ENCODE data around the gene EDA.
"Not testable (repeated sequence)": the region's sequence is repeated elsewhere in the genome, so short reads cannot be mapped to it uniquely, and the experiment has no call there.

Gene EDA

DNA sequence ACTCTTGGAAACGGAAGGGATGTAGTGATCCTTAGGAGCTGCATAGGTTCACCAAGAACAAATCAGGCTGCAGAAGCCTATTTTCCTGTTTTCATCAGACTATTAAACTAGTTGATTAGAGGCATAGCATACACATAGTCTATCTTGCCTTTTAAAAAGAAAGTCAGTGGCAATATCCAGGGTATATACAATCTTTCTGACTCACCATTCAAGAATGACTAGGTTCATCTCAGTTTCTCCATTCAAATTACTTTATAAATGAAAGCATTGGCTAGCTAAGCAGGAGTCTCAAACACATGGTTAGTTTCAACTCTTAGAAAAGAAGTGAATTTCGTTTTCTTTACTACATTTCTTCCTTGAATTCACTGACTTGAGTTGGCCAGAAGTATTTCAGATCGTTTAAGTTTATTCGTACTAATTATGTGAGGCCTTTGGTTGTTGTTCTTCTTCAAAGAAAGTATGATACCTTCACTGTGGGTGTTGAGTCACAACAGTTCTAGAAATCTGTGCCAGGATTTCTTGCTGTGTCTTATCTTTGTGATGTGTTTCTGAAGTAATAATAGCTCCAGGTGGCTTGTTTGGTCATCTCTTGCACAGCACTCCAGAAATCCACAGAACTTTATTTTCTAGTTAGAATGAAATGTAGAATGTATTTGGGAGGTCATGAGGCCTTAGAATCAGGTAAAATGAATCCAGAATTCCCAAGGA, 345.6 kb downstream of the EDA start:
- DNase-seq, result no peak

- DNase-seq, result no peak
Measured at GRCh38 chrX:69968950-69969349, 353.0 kb downstream of the EDA start.

GRCh38 chrX:69969460-69969859, 353.5 kb downstream of the EDA start:
- DNase-seq, result no peak

DNA sequence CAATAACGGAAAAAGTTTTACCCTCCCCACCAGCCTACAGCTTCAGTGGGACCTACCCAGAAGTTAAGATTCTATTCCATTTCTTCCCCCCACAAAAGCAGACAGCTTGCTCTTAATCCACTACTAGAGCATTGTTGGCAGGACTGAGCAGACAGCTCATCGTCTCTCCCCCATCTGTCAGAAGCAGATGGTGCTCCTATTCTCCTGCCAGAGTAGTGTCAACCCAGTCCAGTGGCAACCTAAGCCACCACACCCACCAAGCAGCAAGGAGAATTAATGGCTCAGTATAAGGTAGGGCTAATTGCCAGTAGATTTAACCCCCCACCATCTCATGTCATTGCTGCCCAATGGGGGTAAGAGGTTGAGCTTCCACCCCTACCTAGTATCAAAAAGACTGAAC, 371.8 kb downstream of the EDA start:
- DNase-seq, result no peak

DNA sequence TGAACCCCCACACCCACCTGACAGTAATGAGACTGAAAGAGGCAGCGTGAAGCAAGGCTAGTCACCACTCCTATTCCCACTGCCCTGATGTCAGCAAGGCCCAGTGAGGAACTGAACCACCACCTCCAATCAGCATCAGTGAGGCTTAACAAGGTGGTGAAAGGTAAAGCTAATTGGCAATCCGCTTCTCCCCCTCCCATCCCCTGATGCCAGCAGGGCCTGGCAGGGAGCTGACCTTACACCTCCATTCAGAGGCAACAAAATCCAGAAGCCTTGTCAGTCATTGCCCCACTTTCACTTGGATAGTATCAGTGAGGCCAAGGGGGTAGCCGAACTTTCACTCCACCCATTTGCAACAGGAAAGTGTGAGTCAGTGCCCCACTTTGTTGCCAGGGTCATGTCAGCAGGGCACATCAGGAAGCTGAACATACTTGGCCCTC, 373.1 kb downstream of the EDA start:
- DNase-seq, result peak; percentile 22

- DNase-seq, result no peak
Measured at GRCh38 chrX:69991685-69992084, 375.8 kb downstream of the EDA start.

DNA sequence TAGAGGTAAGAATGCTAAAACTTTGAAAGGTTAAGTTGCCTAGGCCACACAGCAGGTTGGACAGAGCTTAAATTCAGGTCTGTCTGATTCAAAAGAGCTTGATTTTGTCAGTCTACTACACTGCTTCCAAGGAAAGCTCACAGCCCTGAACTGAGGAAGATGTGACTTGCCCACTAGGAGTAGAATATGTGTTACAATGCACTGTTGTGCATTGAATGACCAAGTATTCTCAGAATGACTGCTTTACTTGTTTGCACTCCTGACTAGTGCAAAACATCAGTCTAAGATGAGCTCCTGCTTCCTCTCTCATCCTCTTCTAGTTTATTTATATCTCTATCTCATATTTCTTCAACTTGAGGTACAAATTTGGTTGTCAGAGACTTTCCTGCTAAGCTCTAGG, 377.6 kb downstream of the EDA start:
- DNase-seq, result no peak

GRCh38 chrX:69995362-69996112, 379.6 kb downstream of the EDA start:
- DNase-seq, result no peak

- DNase-seq, result no peak
Measured at GRCh38 chrX:69996113-69996468, 380.2 kb downstream of the EDA start.

DNA sequence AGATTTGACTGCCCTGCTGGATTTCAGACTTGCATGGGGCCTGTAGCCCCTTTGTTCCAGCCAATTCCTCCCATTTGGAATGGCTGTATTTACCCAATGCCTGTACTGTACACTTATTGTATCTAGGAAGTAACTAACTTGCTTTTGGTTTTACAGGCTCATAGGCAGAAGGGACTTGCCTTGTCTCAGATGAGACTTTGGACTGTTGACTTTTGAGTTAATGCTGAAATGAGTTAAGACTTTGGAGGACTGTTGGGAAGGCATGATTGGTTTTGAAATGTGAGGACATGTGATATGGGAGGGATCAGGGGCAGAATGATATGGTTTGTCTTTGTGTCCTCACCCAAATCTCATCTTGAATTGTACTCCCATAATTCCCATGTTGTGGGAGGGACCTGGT, 382.4 kb downstream of the EDA start:
- DNase-seq, result not testable (repeated sequence)

GRCh38 chrX:70001269-70001668, 385.4 kb downstream of the EDA start:
- DNase-seq, result no peak

- DNase-seq, result no peak
Measured at GRCh38 chrX:70001708-70002341, 385.9 kb downstream of the EDA start.

DNA sequence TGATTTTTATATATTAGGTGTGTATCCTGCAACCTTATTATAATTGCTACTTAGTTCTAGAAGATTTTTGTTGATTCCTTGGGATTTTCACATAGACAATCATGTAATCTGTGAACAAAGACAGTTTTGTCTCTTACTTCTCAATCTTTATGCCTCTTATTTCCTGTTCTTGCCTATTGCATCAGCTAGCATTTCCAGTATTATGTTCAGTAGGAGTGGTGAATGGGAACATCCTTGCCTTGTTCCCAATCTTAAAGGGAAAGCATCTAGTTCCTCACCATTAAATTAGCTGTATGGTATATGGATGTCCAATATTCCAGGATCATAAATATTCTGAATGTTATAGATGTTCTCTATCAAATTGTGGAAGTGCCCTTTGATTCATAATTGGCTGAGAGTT, 392.0 kb downstream of the EDA start:
- DNase-seq, result no peak

DNA sequence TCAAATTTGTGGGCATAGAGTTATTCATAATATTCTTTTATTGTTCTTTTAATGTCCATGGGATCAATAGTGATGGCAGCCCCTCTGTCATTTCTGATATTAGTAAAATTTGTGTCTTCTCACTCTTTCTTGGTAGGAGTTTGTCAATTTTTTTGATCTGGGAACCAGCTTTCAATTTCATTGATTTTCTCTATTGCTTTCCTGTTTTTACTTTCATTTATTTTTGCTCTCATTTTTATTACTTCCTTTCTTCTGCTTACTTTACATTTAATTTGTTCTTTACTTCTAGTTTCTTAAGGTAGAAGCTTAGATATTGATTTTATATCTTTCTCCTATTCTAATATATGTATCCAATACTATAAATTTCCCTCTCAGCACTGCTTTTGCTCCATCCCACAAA, 393.1 kb downstream of the EDA start:
- DNase-seq, result no peak

- DNase-seq, result no peak
Measured at GRCh38 chrX:70009970-70010369, 394.1 kb downstream of the EDA start.

DNA sequence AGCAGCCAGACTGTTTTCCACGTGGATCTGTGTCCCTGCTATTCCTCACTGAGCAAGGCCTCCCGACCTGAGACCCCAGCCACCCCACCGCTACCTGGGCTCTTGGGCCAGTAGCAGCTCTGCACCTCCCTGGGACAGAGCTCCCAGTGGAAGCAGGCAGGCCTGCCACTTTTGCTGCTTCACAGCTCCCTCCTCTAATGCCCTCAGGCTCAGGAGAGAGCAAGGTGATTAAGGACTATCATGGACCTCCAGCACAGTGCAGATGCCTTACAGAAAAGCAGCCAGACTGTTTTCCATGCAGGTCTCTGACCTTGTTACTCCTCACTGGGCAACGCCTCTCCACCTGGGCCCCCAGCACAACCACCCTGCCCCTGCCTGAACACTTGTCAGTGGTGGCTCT, 396.8 kb downstream of the EDA start:
- DNase-seq, result no peak

DNA sequence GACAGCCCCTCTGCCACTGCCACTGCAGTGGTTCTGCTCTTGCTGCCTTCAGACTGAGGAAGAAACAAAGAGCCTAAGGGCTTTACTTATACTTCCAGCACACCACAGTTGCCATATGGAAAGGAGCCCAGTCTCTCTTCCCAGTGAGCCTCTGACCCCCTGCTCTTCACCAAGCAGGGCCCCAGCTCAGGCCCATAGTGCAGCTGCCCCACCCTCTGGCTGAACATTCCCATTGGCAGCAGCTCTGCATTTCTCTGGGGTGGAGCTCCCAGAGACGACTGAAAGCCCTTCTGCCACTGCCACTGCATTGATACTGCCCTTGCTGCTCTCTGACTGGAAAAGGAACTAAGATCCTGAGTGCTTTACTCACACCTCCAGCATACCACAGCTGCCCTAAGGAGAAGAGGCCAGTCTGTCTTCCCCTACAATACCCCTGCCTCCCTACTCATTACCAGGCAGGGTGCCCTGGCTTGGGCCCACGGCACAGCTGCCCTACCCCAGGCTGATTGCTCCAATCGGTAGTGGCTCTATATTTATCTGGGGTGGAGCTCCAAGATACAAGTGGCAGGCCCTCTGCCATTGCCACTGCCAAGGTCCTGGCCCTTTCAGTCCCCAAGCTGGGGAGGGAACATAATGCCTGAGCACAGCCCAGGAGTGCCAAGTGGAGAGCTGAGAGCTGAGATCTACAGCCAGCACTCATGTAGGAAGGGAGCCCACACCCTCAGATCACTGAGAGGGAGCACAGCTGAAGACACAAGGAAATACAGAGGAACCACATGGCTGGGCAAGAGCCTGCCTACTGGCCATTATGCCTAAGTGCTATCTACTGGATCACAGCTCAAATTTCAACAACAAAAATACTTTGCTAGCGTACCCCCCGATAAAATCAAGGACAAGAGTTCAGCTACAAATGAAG, 397.8 kb downstream of the EDA start:
- DNase-seq, result no peak

- DNase-seq, result no peak
Measured at GRCh38 chrX:70016513-70016912, 400.6 kb downstream of the EDA start.

- no peak for DNase-seq
Measured at GRCh38 chrX:70022616-70023015, 406.7 kb downstream of the EDA start.

- DNase-seq, result no peak
Measured at GRCh38 chrX:70025464-70025863, 409.6 kb downstream of the EDA start.

DNA sequence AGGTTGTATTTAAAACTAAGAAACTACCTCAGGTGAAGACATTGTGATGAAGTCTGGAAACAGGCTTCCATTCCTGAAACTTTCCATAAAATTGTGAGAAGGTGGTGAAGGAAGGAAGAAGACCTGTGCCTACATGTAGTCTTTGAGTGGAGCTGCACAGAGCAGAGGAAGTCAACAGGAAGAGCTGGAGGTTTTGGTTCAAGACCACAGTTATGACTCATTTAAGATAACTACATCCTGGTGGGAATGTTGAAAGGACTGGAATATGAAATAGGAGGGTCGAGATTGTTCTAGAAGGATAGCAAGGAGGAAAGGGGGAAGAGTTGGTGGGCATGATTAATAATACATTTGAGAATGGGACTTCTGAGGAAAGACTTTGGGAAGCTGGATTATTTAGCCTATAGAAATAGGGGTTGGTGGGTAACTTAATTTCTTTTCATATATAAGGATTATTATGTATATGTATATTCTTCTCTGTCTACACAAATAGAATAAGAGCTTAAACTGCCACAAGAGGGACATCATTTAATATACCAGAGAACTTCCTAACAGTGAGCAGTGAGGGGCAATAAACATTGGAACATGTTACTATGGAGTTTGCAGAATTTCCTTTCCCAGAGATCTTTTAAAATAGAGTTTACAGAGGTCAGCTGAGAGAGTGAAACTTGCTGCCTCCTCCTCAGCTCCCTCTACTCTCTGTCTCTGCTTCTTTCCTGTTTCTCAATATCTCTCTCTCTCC, 410.4 kb downstream of the EDA start:
- no peak for DNase-seq

- no peak for DNase-seq
Measured at GRCh38 chrX:70026851-70027200, 410.9 kb downstream of the EDA start.

GRCh38 chrX:70029863-70030262, 413.9 kb downstream of the EDA start:
- DNase-seq, result no peak

All from stimulated activated CD8-positive, alpha-beta memory T cell treated with anti-CD3 and anti-CD28 coated beads, Interleukin-4, amount 100 ng/mL, for 48 hours (primary cell).